Osteoblast (primary cell): Measurements from ENCODE around the gene ALOX5AP. TPM values are rescaled to one million over a fixed set of nuclear protein-coding genes. Genes with fewer than 3 reads are reported as not detected.

Source experiments
- DNase-seq: peaks from one replicate; pipeline ENCODE4 v3.0.0; 2011; ENCODE audit warnings: low spot score, mixed read lengths; ENCODE audit not compliant: insufficient read length; ENCODE audit errors: missing footprints
- H2AFZ ChIP-seq: 2 replicates; pipeline ENCODE4 v1.6.0; 2011; ENCODE audit warnings: mild to moderate bottlenecking, low read length
- H3K27ac ChIP-seq: 2 replicates; pipeline ENCODE4 v1.5.1; 2011; ENCODE audit warnings: mild to moderate bottlenecking, low read depth, low read length, moderate library complexity
- H3K27me3 ChIP-seq: 2 replicates; pipeline ENCODE4 v1.6.0; 2012; ENCODE audit warnings: mild to moderate bottlenecking, control low read depth, inconsistent platforms, low read length, moderate library complexity; ENCODE audit not compliant: insufficient read depth
- H3K36me3 ChIP-seq: 2 replicates; pipeline ENCODE4 v1.5.1; 2011; ENCODE audit warnings: mild to moderate bottlenecking, low read length, control low read depth, moderate library complexity; ENCODE audit not compliant: insufficient read depth
- H3K4me1 ChIP-seq: 2 replicates; pipeline ENCODE4 v1.5.1; 2011; ENCODE audit warnings: mild to moderate bottlenecking, low read length, control low read depth, moderate library complexity; ENCODE audit not compliant: insufficient read depth
- H3K4me2 ChIP-seq: 2 replicates; pipeline ENCODE4 v1.6.0; 2011; ENCODE audit warnings: mild to moderate bottlenecking, low read length; ENCODE audit not compliant: insufficient read depth
- H3K4me3 ChIP-seq: fragments of 200-600 bp; sonication (generic); 3 replicates; pipeline ENCODE4 v1.5.1; 2012; ENCODE audit warnings: mild to moderate bottlenecking, low read length, inconsistent platforms; ENCODE audit not compliant: insufficient read depth
- H3K79me2 ChIP-seq: 2 replicates; pipeline ENCODE4 v1.6.0; 2012; ENCODE audit warnings: mild to moderate bottlenecking, low read length, control low read depth, inconsistent platforms; ENCODE audit not compliant: insufficient read depth
- H3K9me3 ChIP-seq: 2 replicates; pipeline ENCODE4 v1.5.1; 2011; ENCODE audit warnings: low read depth, low read length, control low read depth
- H4K20me1 ChIP-seq: 2 replicates; pipeline ENCODE4 v1.6.0; 2012; ENCODE audit warnings: mild to moderate bottlenecking, low read length, control low read depth; ENCODE audit not compliant: insufficient read depth
- CTCF ChIP-seq: IDR thresholded peaks from 2 replicates; pipeline ENCODE4 v1.5.1; 2011; ENCODE audit warnings: mild to moderate bottlenecking, low read depth, low read length, moderate library complexity; ENCODE audit errors: extremely low read depth
- total RNA-seq: library from RNA; depleted of rRNA; stranded (reverse); fragments of >200 nt; gene quantifications from 2 replicates; pipeline ENCODE4 v1.2.3, GENCODE V29; 2012

Gene ALOX5AP
- total RNA-seq, 1 donor: not detected

DNA sequence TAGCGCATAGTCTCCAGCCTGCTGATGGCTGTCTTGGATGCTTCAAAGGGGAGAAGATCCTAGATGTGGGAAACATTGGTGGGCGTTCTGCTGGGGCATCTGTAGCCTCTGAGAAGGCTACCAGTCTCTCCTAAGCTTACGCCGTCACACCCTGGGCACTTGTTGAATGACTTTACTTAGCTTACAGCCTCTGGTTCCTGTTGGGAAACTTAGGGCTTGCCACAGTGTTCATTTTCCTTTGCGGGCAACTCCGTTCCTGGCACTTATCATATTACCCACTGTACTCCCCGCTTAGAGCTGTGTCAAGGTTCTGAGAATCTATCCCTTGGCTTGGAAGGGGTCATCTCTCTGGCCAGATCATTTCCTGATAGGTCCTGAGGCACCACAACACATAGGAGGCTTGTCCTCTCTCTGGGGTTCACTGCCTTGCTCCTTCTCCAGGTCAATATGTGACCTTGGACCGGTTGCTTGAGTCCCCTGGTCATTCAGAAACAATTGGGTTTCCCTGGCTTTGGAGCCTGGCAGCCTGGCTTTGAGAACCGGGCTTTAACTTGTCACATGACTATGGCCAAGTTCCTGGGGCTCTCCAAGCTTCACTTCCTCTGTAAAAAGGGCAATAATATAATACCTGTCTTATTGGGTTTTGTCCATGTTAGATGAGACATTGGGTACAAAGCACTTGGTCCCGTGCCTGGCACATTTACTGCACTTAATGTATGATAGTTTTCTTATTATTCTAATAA, 20.5 kb upstream of the ALOX5AP start:
- Histone ChIP-seq H3K4me1 (peaks cover 21% of the 10 kb centered on the region), H3K9me3 (no peaks in the 10 kb centered on the region), H3K4me2 (no peak overlapping the region), H3K36me3 (no peaks in the 10 kb centered on the region), H3K27me3 (no peaks in the 10 kb centered on the region), H3K79me2 (no peaks in the 10 kb centered on the region), H3K4me3 (no peak overlapping the region), H4K20me1 (no peaks in the 10 kb centered on the region), H3K27ac (no peak overlapping the region), H2AFZ (no peak overlapping the region)
- DNase-seq: peak; percentile 18
- TF ChIP-seq CTCF: no peak

DNA sequence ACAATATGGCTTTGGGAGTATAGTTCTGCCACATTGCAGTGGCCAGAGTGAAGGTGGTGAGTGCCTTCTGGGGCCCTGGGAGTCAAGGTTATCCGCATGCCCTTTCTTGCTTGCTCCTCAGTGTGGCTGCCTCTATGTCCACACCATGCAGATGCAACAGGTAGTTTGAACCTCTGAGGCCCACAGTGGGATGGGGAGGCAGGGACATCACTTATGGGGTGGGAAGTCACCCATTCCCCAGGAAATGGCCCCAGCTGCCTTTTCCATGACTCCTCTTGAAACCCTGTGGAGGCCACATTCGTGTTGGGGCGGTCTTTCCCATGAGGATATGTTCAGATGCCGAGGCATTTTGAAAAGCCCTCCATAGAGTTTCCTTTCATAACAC, 20.0 kb upstream of the ALOX5AP start:
- Histone ChIP-seq H3K27me3 (no peaks in the 10 kb centered on the region), H3K4me3 (no peak overlapping the region), H4K20me1 (no peaks in the 10 kb centered on the region), H3K36me3 (no peaks in the 10 kb centered on the region), H2AFZ (no peak overlapping the region), H3K4me2 (no peak overlapping the region), H3K4me1 (peaks cover 27% of the 10 kb centered on the region), H3K27ac (no peak overlapping the region), H3K9me3 (no peaks in the 10 kb centered on the region), H3K79me2 (no peaks in the 10 kb centered on the region)
- DNase-seq: no peak
- no peak for TF ChIP-seq CTCF

GRCh38 chr13:30715837-30716236, 19.5 kb upstream of the ALOX5AP start:
- Histone ChIP-seq H2AFZ (no peak overlapping the region), H3K27me3 (no peaks in the 10 kb centered on the region), H3K79me2 (no peaks in the 10 kb centered on the region), H3K4me3 (no peak overlapping the region), H3K36me3 (no peaks in the 10 kb centered on the region), H3K9me3 (no peaks in the 10 kb centered on the region), H3K4me1 (peaks cover 31% of the 10 kb centered on the region), H3K27ac (no peak overlapping the region), H3K4me2 (no peak overlapping the region), H4K20me1 (no peaks in the 10 kb centered on the region)
- TF ChIP-seq CTCF: no peak
- DNase-seq: no peak

DNA sequence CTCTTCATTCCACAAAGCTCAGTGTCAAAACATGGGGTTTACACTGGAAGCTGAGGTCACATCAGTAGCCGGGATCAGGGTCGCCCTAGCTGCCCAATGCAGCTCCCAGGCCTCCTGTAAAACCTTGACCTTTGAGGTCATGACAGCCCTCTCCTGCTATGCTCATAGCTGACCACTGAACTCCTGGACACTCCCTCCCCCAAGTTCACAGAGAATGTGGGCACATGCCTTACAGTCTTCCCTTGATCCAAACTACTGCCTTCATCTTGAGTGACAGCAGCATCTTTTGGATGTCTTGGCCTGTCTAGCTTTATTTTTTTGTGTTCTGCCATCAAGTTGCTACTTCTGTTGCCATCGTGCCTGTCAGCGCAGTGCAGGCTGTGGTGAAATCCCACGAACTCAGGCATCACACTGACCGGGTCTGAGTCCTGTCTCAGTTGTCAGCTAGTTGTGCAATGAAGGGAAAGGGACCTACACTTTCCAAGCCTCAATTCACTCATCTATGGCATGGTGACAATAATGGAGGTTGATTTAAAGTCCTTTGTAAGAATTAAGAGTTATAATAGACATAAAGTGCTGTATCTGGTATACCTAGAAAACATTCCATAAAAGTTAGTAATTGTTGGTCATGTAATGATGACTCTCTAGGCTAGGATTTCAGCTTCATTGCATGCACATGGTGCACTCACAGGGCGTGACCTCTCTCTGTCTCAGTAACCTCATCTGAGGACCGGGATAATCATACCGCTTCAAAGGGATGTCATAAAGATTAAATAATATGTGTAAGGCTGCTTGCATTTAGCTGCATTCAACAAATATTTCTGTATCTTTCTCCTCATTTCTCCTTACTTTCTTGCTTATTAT, 16.4 kb upstream of the ALOX5AP start:
- no peaks in the 10 kb centered on the region for H3K36me3 ChIP-seq
- H4K20me1 ChIP-seq: no peaks in the 10 kb centered on the region
- peak overlapping the region; percentile 93 for H3K27ac ChIP-seq
- peak; percentile 91 for DNase-seq
- H3K79me2 ChIP-seq: no peaks in the 10 kb centered on the region
- H2AFZ ChIP-seq: peak overlapping the region; percentile 35
- H3K4me2 ChIP-seq: peak overlapping the region; percentile 67
- no peaks in the 10 kb centered on the region for H3K9me3 ChIP-seq
- no peaks in the 10 kb centered on the region for H3K27me3 ChIP-seq
- no peak for TF ChIP-seq CTCF
- no peak overlapping the region for H3K4me3 ChIP-seq
- H3K4me1 ChIP-seq: peaks cover 28% of the 10 kb centered on the region
